Loucy (cell line): ENCODE data around the gene ITGA2.

Source experiments
- H2AFZ ChIP-seq: fragments of 200-600 bp; sonication (generic); 2 replicates; pipeline ENCODE4 v1.6.0; 2016; ENCODE audit warnings: antibody characterized with exemption, mild to moderate bottlenecking, low read length, moderate library complexity
- H3F3A ChIP-seq: fragments of 200-600 bp; 2 replicates; pipeline ENCODE4 v1.6.0; 2016; ENCODE audit warnings: antibody characterized with exemption, low read depth, mild to moderate bottlenecking
- H3K27me3 ChIP-seq: fragments of 200-600 bp; sonication (generic); 2 replicates; pipeline ENCODE4 v1.6.1; 2014; ENCODE audit warnings: low read length, mild to moderate bottlenecking; ENCODE audit not compliant: insufficient read depth, poor library complexity, severe bottlenecking
- H3K36me3 ChIP-seq: fragments of 200-600 bp; sonication (generic); 2 replicates; pipeline ENCODE4 v1.6.1; 2016; ENCODE audit warnings: low read length; ENCODE audit not compliant: insufficient read depth
- H3K4me1 ChIP-seq: fragments of 200-600 bp; sonication (generic); 2 replicates; pipeline ENCODE4 v1.5.1; 2014; ENCODE audit warnings: low read length, mild to moderate bottlenecking; ENCODE audit not compliant: insufficient read depth, poor library complexity, severe bottlenecking
- H3K4me2 ChIP-seq: fragments of 200-600 bp; sonication (generic); 2 replicates; pipeline ENCODE4 v1.6.0; 2014; ENCODE audit warnings: antibody characterized with exemption, low read length, low read depth, mild to moderate bottlenecking; ENCODE audit not compliant: poor library complexity, severe bottlenecking
- H3K4me3 ChIP-seq: fragments of 200-600 bp; sonication (generic); 2 replicates; pipeline ENCODE4 v1.5.1; 2014; ENCODE audit warnings: low read length, mild to moderate bottlenecking, mixed read lengths; ENCODE audit not compliant: poor library complexity, severe bottlenecking
- H3K79me2 ChIP-seq: fragments of 200-600 bp; sonication (generic); 2 replicates; pipeline ENCODE4 v1.6.1; 2014; ENCODE audit warnings: low read length; ENCODE audit not compliant: insufficient read depth
- H3K9ac ChIP-seq: fragments of 200-600 bp; sonication (generic); 2 replicates; pipeline ENCODE4 v1.6.0; 2014; ENCODE audit warnings: mild to moderate bottlenecking, low read depth, low read length, moderate library complexity; ENCODE audit not compliant: poor library complexity, severe bottlenecking
- H3K9me2 ChIP-seq: fragments of 200-600 bp; sonication (generic); replicated peaks from 2 replicates; pipeline ENCODE4 v1.6.1; 2016; ENCODE audit warnings: low read depth, low read length, mixed read lengths
- H3K9me3 ChIP-seq: fragments of 200-600 bp; sonication (generic); 2 replicates; pipeline ENCODE4 v1.6.1; 2014; ENCODE audit warnings: mild to moderate bottlenecking, antibody characterized with exemption, low read length, low read depth; ENCODE audit not compliant: insufficient read depth
- H4K20me1 ChIP-seq: fragments of 200-600 bp; sonication (generic); 2 replicates; pipeline ENCODE4 v1.6.0; 2014; ENCODE audit warnings: antibody characterized with exemption, low read length, mild to moderate bottlenecking; ENCODE audit not compliant: insufficient read depth, poor library complexity, severe bottlenecking
- EZH2phosphoT487 ChIP-seq: fragments of 200-600 bp; IDR thresholded peaks from 2 replicates; pipeline ENCODE4 v1.6.1; 2018; ENCODE audit warnings: antibody characterized with exemption, mild to moderate bottlenecking, moderate library complexity, borderline replicate concordance
- TF ChIP-seq, protein P1 (sequence below): fragments of 200-600 bp; sonication (generic); conservative IDR thresholded peaks from 2 replicates; pipeline ENCODE4 v1.5.1; 2014; ENCODE audit warnings: mild to moderate bottlenecking, antibody characterized with exemption, low read length

Gene ITGA2

DNA sequence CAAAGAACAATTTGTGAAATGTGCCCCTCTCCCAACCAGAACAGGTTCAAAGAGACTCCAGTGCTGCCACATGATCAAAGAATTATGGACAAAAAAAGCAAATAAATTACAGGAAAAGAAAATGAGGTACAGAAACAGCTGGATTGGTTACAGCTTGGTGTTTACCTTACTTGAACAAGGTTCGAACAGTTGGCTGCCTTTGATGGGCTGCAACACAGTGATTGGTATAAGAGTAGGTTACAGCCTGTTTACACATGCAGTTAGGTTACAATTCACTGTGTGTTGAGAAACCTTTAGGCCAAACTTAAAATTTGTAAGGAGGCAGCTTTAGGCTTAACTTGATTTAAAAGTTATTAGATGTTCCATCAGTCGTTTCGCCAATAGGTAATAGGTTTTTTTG lies 123.8 kb downstream of the ITGA2 start:
- Histone ChIP-seq H3K4me2 (no peak overlapping the region), H3K4me3 (no peak overlapping the region), H4K20me1 (no peaks in the 10 kb centered on the region), H3K79me2 (peaks cover 14% of the 10 kb centered on the region), H3K36me3 (no peaks in the 10 kb centered on the region), H3F3A (no peaks in the 10 kb centered on the region), H3K9me3 (no peaks in the 10 kb centered on the region), H2AFZ (no peak overlapping the region), H3K27me3 (no peaks in the 10 kb centered on the region), H3K9ac (no peak overlapping the region), H3K9me2 (no peaks in the 10 kb centered on the region), H3K4me1 (peaks cover 20% of the 10 kb centered on the region)
- TF ChIP-seq, protein P1, sequence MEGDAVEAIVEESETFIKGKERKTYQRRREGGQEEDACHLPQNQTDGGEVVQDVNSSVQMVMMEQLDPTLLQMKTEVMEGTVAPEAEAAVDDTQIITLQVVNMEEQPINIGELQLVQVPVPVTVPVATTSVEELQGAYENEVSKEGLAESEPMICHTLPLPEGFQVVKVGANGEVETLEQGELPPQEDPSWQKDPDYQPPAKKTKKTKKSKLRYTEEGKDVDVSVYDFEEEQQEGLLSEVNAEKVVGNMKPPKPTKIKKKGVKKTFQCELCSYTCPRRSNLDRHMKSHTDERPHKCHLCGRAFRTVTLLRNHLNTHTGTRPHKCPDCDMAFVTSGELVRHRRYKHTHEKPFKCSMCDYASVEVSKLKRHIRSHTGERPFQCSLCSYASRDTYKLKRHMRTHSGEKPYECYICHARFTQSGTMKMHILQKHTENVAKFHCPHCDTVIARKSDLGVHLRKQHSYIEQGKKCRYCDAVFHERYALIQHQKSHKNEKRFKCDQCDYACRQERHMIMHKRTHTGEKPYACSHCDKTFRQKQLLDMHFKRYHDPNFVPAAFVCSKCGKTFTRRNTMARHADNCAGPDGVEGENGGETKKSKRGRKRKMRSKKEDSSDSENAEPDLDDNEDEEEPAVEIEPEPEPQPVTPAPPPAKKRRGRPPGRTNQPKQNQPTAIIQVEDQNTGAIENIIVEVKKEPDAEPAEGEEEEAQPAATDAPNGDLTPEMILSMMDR, result no peak
- TF ChIP-seq EZH2phosphoT487, result no peak

DNA sequence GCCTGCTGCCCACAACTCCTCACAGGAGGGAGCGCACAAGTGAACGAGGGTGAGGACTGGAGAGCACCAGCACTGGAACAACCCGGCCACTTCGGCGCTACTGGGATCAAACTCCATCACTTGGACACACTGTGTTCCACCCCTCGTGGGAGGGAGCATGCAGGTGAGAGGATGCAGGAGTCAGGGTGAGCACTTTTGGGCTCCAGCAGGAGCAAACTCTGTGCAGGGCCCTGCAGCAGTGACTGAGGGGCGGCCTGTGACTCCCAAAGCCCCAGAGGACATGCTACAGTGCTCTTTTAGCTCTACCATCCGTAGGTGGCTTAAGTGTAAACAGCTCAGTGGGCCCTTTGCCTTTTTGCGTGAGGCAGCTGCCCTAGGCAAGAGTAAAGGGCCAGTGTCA lies 124.8 kb downstream of the ITGA2 start:
- H2AFZ ChIP-seq, result no peak overlapping the region
- no peaks in the 10 kb centered on the region for H3F3A ChIP-seq
- TF ChIP-seq, protein P1, result no peak
- TF ChIP-seq EZH2phosphoT487, result no peak

DNA sequence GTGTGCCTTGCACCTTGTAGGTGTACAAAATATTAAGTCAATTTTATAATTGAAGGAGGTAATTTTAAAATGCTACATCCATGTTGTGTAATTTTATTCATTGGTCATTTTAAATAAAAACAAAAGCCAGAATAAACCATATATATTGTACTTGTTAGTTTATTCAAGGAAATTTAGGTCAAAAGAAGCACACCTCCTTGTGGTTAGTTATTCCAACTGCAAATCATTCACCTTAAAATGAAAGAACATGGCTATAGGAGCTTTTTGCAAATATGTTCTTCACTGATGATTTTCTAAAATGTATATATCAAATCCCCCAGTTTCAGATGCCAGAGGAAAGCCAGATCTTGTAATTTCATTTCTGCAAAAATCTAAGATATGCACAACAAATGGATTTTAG lies 125.8 kb downstream of the ITGA2 start:
- no peaks in the 10 kb centered on the region for H3K27me3 ChIP-seq
- peaks cover 6% of the 10 kb centered on the region; the same call in 1 of the 2 replicates for H3K79me2 ChIP-seq
- no peaks in the 10 kb centered on the region for H3K36me3 ChIP-seq
- TF ChIP-seq, protein P1, result peak; percentile 64
- no peak for TF ChIP-seq EZH2phosphoT487
- no peaks in the 10 kb centered on the region for H3F3A ChIP-seq
- H3K9me3 ChIP-seq, result no peaks in the 10 kb centered on the region
- no peak overlapping the region for H3K4me3 ChIP-seq
- H3K4me2 ChIP-seq, result no peak overlapping the region
- no peak overlapping the region for H3K9ac ChIP-seq
- peak overlapping the region; percentile 58; the same call in 1 of the 2 replicates for H2AFZ ChIP-seq
- peaks cover 10% of the 10 kb centered on the region for H3K4me1 ChIP-seq
- H4K20me1 ChIP-seq, result no peaks in the 10 kb centered on the region
- H3K9me2 ChIP-seq, result no peaks in the 10 kb centered on the region

More for the DNA sequence above, 124.8 kb downstream of the ITGA2 start:
- Histone ChIP-seq H4K20me1 (no peaks in the 10 kb centered on the region), H3K4me1 (peaks cover 10% of the 10 kb centered on the region), H3K4me2 (no peak overlapping the region), H3K9me2 (no peaks in the 10 kb centered on the region), H3K36me3 (no peaks in the 10 kb centered on the region), H3K9ac (no peak overlapping the region), H3K4me3 (no peak overlapping the region), H3K9me3 (no peaks in the 10 kb centered on the region), H3K79me2 (peaks cover 9% of the 10 kb centered on the region), H3K27me3 (no peaks in the 10 kb centered on the region)
